ENCODE measurements around the gene XRCC5.

DNA sequence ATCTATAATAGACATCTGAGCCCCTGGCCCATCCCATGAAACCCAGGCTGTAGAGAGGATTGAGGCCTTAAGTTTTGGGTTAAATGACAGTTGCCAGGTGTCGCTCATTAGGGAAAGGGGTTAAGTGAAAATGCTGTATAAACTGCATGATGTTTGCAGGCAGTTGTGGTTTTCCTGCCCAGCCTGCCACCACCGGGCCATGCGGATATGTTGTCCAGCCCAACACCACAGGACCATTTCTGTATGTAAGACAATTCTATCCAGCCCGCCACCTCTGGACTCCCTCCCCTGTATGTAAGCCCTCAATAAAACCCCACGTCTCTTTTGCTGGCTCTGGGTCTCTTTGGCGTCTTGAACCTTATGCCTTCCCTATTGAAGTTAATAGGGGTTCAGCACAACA lies 110.7 kb downstream of the XRCC5 start:
- TF ChIP-seq, protein P1, sequence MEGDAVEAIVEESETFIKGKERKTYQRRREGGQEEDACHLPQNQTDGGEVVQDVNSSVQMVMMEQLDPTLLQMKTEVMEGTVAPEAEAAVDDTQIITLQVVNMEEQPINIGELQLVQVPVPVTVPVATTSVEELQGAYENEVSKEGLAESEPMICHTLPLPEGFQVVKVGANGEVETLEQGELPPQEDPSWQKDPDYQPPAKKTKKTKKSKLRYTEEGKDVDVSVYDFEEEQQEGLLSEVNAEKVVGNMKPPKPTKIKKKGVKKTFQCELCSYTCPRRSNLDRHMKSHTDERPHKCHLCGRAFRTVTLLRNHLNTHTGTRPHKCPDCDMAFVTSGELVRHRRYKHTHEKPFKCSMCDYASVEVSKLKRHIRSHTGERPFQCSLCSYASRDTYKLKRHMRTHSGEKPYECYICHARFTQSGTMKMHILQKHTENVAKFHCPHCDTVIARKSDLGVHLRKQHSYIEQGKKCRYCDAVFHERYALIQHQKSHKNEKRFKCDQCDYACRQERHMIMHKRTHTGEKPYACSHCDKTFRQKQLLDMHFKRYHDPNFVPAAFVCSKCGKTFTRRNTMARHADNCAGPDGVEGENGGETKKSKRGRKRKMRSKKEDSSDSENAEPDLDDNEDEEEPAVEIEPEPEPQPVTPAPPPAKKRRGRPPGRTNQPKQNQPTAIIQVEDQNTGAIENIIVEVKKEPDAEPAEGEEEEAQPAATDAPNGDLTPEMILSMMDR (IDR thresholded peaks at IDR 0.05), result no peak
- no peak for TF ChIP-seq POLR2A (IDR thresholded peaks at IDR 0.05)
